ENCODE results near the gene SMIM35.
"Not testable (repeated sequence)": the region's sequence is repeated elsewhere in the genome, so short reads cannot be mapped to it uniquely, and the experiment has no call there.

Gene SMIM35

DNA sequence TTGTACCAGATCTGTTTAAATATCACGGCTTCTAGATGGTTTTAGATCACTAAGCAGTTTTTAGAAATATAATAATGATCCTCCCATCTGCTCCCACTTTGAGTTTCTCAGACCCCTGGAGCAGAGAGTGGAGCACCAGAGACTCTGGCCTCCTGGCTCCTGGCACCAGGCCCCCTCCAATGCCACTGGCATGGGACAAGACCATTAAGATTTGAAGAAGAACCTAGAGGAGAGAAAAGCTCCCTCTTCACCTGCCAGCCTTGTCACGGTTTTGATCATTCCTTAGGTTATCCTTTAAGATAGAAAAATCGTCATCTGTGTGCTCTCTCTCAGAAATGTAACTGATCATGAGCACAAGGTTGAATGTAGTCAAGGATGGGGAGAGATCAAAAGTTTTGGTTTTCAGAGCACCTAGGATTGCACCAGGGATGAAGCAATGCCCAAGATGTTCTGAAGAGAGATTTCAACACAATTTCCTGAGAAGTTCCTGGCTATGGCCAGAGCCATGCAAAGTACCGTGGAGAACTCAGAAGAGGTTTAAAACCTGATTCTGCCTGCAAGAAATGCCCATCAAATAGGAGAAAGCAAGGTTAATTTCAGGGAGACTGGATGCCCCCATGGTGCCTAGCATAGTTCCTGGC is 78.4 kb downstream of the SMIM35 start:
- Histone ChIP-seq H3K27ac (ENCODE audit: low read depth, low read length) (peak overlapping the region; percentile 99), H3K9me3 (ENCODE audit: control insufficient read depth, insufficient read depth, low read length) (no peaks in the 10 kb centered on the region), H3K4me2 (ENCODE audit: low read length) (peak overlapping the region; percentile 73), H4K20me1 (ENCODE audit: control insufficient read depth, insufficient read depth, low read depth, low read length) (no peaks in the 10 kb centered on the region), H3K27me3 (ENCODE audit: control insufficient read depth, low read length) (no peaks in the 10 kb centered on the region), H3K4me3 (ENCODE audit: low read length) (peak overlapping the region; percentile 65), H3K4me1 (ENCODE audit: control insufficient read depth, low read length) (peaks cover 97% of the 10 kb centered on the region), H3K79me2 (ENCODE audit: control insufficient read depth, low read length) (no peaks in the 10 kb centered on the region), H3K9me2 (replicated peaks; ENCODE audit: control insufficient read depth, low read length) (no peaks in the 10 kb centered on the region), H3K36me3 (ENCODE audit: control insufficient read depth, low read length) (peaks cover 5% of the 10 kb centered on the region; the same call in 1 of the 2 replicates), H3F3A (ENCODE audit: control insufficient read depth, insufficient read depth) (peaks cover 59% of the 10 kb centered on the region)
- no peak for TF ChIP-seq EZH2phosphoT487 (IDR thresholded peaks at IDR 0.05; ENCODE audit: borderline replicate concordance, low read length)
- TF ChIP-seq, protein P1, sequence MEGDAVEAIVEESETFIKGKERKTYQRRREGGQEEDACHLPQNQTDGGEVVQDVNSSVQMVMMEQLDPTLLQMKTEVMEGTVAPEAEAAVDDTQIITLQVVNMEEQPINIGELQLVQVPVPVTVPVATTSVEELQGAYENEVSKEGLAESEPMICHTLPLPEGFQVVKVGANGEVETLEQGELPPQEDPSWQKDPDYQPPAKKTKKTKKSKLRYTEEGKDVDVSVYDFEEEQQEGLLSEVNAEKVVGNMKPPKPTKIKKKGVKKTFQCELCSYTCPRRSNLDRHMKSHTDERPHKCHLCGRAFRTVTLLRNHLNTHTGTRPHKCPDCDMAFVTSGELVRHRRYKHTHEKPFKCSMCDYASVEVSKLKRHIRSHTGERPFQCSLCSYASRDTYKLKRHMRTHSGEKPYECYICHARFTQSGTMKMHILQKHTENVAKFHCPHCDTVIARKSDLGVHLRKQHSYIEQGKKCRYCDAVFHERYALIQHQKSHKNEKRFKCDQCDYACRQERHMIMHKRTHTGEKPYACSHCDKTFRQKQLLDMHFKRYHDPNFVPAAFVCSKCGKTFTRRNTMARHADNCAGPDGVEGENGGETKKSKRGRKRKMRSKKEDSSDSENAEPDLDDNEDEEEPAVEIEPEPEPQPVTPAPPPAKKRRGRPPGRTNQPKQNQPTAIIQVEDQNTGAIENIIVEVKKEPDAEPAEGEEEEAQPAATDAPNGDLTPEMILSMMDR (IDR thresholded peaks at IDR 0.05; ENCODE audit: low read depth, low read length, poor library complexity, severe bottlenecking): no peak

DNA sequence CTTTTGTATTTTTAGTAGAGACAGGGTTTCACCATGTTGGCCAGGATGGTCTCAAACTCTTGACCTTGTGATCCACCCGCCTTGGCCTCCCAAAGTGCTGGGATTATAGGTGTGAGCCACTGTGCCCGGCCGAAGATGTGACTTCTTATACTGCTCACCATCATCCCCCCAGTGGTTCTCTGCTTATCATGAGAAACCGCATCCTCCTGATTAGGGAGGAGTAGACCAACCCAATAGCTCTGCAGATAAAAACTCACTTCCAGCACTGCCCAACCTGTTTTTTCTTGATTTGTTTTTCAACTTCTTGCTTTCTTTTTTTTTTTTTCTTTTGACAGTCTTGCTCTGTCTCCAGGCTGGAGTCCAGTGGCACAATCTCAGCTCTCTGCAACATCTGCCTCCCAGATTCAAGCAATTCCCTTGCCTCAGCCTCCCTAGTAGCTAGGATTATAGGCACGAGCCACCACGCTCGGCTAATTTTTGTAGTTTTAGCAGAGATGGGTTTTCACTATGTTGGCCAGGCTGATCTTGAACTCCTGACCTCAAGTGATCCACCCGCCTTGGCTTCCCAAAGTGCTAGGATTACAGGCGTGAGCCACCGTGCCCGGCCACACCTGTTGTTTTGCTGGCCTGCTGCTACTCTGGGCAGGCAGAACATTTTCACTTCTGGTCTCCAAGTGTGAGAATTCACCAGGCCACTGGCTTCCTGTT is 79.0 kb downstream of the SMIM35 start:
- H3K4me1 ChIP-seq (ENCODE audit: control insufficient read depth, low read length): peaks cover 99% of the 10 kb centered on the region
- H3K27ac ChIP-seq (ENCODE audit: low read depth, low read length): peak overlapping the region; percentile 99
- H3K4me2 ChIP-seq (ENCODE audit: low read length): peak overlapping the region; percentile 73
- not testable (repeated sequence) for H3K9me3 ChIP-seq (ENCODE audit: control insufficient read depth, insufficient read depth, low read length); H3K79me2 ChIP-seq (ENCODE audit: control insufficient read depth, low read length); H3K27me3 ChIP-seq (ENCODE audit: control insufficient read depth, low read length); H3K36me3 ChIP-seq (ENCODE audit: control insufficient read depth, low read length); H4K20me1 ChIP-seq (ENCODE audit: control insufficient read depth, insufficient read depth, low read depth, low read length); H3K9me2 ChIP-seq (replicated peaks; ENCODE audit: control insufficient read depth, low read length)
- peaks cover 60% of the 10 kb centered on the region for H3F3A ChIP-seq (ENCODE audit: control insufficient read depth, insufficient read depth)
- peak overlapping the region; percentile 65 for H3K4me3 ChIP-seq (ENCODE audit: low read length)

DNA sequence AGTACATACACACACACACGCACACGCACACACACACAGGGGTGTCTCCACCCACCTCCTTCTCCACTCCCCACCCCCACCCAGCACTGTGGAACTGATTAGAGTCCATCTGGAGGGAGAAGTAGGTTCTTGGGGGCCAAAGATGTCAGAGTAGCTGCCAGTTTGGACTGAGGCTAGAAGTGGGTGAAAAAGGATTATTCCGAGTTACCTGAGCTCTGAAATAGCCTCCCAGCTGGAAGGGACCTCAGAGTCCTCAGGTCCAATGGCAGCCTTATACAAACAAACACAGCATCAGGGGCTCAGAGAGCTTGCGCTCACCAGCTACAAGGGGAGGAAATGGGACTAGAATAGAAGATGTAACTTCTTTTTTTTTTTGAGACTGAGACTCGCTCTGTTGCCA is 79.7 kb downstream of the SMIM35 start:
- peaks cover 99% of the 10 kb centered on the region for H3K4me1 ChIP-seq (ENCODE audit: control insufficient read depth, low read length)
- H3K4me3 ChIP-seq (ENCODE audit: low read length): peak overlapping the region; percentile 65
- H3K9me2 ChIP-seq (replicated peaks; ENCODE audit: control insufficient read depth, low read length): no peaks in the 10 kb centered on the region
- H3K27ac ChIP-seq (ENCODE audit: low read depth, low read length): peak overlapping the region; percentile 99
- no peaks in the 10 kb centered on the region for H4K20me1 ChIP-seq (ENCODE audit: control insufficient read depth, insufficient read depth, low read depth, low read length)
- TF ChIP-seq EZH2phosphoT487 (IDR thresholded peaks at IDR 0.05; ENCODE audit: borderline replicate concordance, low read length): no peak
- TF ChIP-seq, protein P1 (IDR thresholded peaks at IDR 0.05; ENCODE audit: low read depth, low read length, poor library complexity, severe bottlenecking): no peak
- no peaks in the 10 kb centered on the region for H3K9me3 ChIP-seq (ENCODE audit: control insufficient read depth, insufficient read depth, low read length)
- H3K27me3 ChIP-seq (ENCODE audit: control insufficient read depth, low read length): no peaks in the 10 kb centered on the region
- no peaks in the 10 kb centered on the region for H3K79me2 ChIP-seq (ENCODE audit: control insufficient read depth, low read length)
- peaks cover 57% of the 10 kb centered on the region for H3F3A ChIP-seq (ENCODE audit: control insufficient read depth, insufficient read depth)
- peak overlapping the region; percentile 73 for H3K4me2 ChIP-seq (ENCODE audit: low read length)
- peaks cover 11% of the 10 kb centered on the region for H3K36me3 ChIP-seq (ENCODE audit: control insufficient read depth, low read length)

DNA sequence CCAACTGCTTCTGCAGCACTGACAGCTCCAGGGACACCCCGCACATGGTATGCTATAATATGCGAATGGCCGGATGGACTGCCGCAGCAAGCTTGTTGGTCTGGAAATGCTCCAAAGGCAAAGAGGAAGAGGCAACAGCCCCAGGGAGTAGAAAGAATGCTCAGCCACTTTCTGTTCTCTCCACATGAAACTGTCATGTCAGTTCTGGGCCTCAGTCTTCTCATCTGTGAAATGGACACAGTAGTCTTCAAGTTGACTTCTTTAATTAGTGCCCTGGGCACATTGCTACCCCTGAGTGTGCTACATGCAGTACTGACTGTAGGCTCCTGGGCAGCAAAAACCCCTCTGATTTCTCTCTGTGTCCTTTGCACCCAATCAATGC is 80.6 kb downstream of the SMIM35 start:
- H3K4me2 ChIP-seq (ENCODE audit: low read length): peak overlapping the region; percentile 73
- peaks cover 99% of the 10 kb centered on the region for H3K4me1 ChIP-seq (ENCODE audit: control insufficient read depth, low read length)
- H3K4me3 ChIP-seq (ENCODE audit: low read length): peak overlapping the region; percentile 65
- no peaks in the 10 kb centered on the region for H3K27me3 ChIP-seq (ENCODE audit: control insufficient read depth, low read length)
- no peaks in the 10 kb centered on the region for H3K9me3 ChIP-seq (ENCODE audit: control insufficient read depth, insufficient read depth, low read length)
- H3K9me2 ChIP-seq (replicated peaks; ENCODE audit: control insufficient read depth, low read length): no peaks in the 10 kb centered on the region
- TF ChIP-seq, protein P1 (IDR thresholded peaks at IDR 0.05; ENCODE audit: low read depth, low read length, poor library complexity, severe bottlenecking): no peak
- no peak for TF ChIP-seq EZH2phosphoT487 (IDR thresholded peaks at IDR 0.05; ENCODE audit: borderline replicate concordance, low read length)
- peaks cover 18% of the 10 kb centered on the region for H3K36me3 ChIP-seq (ENCODE audit: control insufficient read depth, low read length)
- H4K20me1 ChIP-seq (ENCODE audit: control insufficient read depth, insufficient read depth, low read depth, low read length): no peaks in the 10 kb centered on the region
- H3K79me2 ChIP-seq (ENCODE audit: control insufficient read depth, low read length): 0 out of 2 replicates have a peak, but pooled peaks cover 3% of the 10 kb centered on the region
- H3K27ac ChIP-seq (ENCODE audit: low read depth, low read length): peak overlapping the region; percentile 99
- H3F3A ChIP-seq (ENCODE audit: control insufficient read depth, insufficient read depth): peaks cover 53% of the 10 kb centered on the region

Measured in DOHH2 (cell line).